ENCODE results near the gene IDH2.

- TF ChIP-seq POLR2A (IDR thresholded peaks at IDR 0.05) = no peak
- no peak for TF ChIP-seq CTCF (IDR thresholded peaks at IDR 0.05)
- TF ChIP-seq EP300 (IDR thresholded peaks at IDR 0.05) = no peak
These were observed 58.7 kb downstream of the IDH2 start for GRCh38 chr15:90043530-90044010.
